Mucosa of stomach (tissue), 1 donor: ENCODE measurements around the gene NOS1AP.

Source experiments
- H3K27me3 ChIP-seq: one replicate; pipeline ENCODE4 v1.7.0; 2013; ENCODE audit warnings: mild to moderate bottlenecking, low read length; ENCODE audit not compliant: control insufficient read depth, insufficient read depth
- H3K36me3 ChIP-seq: one replicate; pipeline ENCODE4 v1.7.0; 2013; ENCODE audit warnings: low read length; ENCODE audit not compliant: control insufficient read depth, insufficient read depth
- H3K4me1 ChIP-seq: one replicate; pipeline ENCODE4 v1.7.0; 2013; ENCODE audit warnings: mild to moderate bottlenecking, low read length; ENCODE audit not compliant: control insufficient read depth, insufficient read depth
- H3K4me3 ChIP-seq: one replicate; pipeline ENCODE4 v1.7.0; 2013; ENCODE audit warnings: low read length
- H3K9ac ChIP-seq: one replicate; pipeline ENCODE4 v1.7.0; 2013; ENCODE audit warnings: mild to moderate bottlenecking, low read length, moderate library complexity
- H3K9me3 ChIP-seq: one replicate; pipeline ENCODE4 v1.7.0; 2013; ENCODE audit warnings: mild to moderate bottlenecking, low read length, moderate library complexity; ENCODE audit not compliant: control insufficient read depth
- donor health status: Pancreatic carcinoma.

NOS1AP gene

GRCh38 chr1:162265983-162266382 lies 196.5 kb downstream of the NOS1AP start:
- no peaks in the 10 kb centered on the region for H3K4me1 ChIP-seq
- no peak overlapping the region for H3K9ac ChIP-seq
- no peak overlapping the region for H3K4me3 ChIP-seq
- no peaks in the 10 kb centered on the region for H3K9me3 ChIP-seq
- H3K36me3 ChIP-seq = no peaks in the 10 kb centered on the region
- no peaks in the 10 kb centered on the region for H3K27me3 ChIP-seq

DNA sequence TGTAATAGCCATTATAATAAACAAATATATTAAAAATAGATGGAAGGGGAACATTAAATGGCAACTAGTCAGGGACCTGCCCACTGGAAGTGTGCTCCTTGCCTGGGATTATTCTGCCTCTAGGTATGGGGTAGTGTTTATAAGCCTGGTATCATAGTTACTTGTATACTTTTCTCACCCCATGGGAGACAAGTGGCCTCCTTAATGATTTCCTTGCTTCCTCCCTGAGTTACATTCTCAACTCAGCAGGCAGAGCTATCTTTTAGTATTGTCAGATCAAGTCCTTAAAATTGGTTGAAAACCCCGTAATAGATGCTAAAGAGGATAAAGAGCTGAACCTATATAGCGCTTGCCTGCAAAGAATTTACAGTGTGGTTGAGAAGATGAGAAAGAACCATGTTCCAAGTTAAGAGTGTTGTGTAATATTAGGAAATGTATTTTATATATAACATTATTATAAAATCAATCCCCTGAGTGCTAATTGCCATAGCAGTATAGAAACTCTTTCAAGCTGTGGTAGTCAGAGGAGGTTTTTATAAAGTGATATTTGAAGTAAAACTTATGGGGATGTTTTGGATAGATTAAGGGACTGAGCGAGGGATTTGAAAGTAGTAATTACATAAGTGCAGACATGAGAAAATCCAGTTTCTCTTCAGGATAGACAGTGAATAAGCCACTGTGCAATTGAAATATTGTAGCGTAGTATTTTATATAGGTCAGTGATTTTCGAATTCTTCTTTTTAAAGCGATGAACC lies 200.7 kb downstream of the NOS1AP start:
- Histone ChIP-seq H3K27me3 (no peaks in the 10 kb centered on the region), H3K4me3 (no peak overlapping the region), H3K9me3 (no peaks in the 10 kb centered on the region), H3K36me3 (no peaks in the 10 kb centered on the region), H3K4me1 (no peaks in the 10 kb centered on the region), H3K9ac (no peak overlapping the region)

DNA sequence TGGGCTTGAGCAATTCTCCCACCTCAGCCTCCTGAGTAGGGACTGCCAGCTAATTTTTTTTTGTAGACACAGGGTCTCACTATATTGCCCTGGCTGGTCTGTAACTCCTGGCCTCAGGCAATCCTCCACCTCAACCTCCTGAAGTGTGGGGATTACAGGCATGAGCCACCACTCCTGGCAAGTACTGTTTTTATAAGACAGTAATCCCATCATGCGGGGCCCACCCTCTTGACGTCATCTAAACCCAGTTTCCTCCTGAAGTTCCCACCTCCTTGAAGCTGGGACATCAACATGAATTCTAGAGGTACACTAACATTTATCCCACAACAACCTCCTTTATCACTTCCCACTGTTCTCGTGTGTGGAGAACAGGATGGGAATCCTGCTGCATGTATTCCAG lies 202.5 kb downstream of the NOS1AP start:
- H3K9ac ChIP-seq = no peak overlapping the region
- H3K4me3 ChIP-seq = no peak overlapping the region
- no peaks in the 10 kb centered on the region for H3K27me3 ChIP-seq
- H3K4me1 ChIP-seq = no peaks in the 10 kb centered on the region
- H3K9me3 ChIP-seq = no peaks in the 10 kb centered on the region
- H3K36me3 ChIP-seq = no peaks in the 10 kb centered on the region

DNA sequence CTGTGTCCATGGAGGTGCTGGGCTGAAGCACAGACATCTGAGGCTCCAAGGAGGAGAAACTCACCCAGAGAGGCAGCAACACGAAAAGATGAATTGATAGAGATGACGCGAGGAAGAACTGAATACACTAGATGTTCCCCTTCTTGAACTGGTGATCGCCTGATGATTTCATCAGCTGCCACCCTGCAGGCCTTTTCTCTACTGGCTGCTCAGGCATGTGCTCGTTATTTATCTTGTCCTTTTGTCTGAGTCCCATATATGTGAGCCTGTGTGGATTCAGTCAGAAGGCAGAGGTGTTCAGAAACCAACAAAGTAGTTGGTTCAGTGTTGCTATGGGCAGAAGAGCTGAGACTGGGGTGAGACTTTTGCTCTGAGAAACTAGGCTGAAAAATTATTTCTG lies 202.9 kb downstream of the NOS1AP start:
- Histone ChIP-seq H3K4me3 (no peak overlapping the region), H3K27me3 (no peaks in the 10 kb centered on the region), H3K4me1 (no peaks in the 10 kb centered on the region), H3K9ac (no peak overlapping the region), H3K36me3 (no peaks in the 10 kb centered on the region), H3K9me3 (no peaks in the 10 kb centered on the region)

- H3K27me3 ChIP-seq = no peaks in the 10 kb centered on the region
- H3K4me3 ChIP-seq = no peak overlapping the region
- H3K9ac ChIP-seq = no peak overlapping the region
- H3K36me3 ChIP-seq = no peaks in the 10 kb centered on the region
- no peaks in the 10 kb centered on the region for H3K9me3 ChIP-seq
- H3K4me1 ChIP-seq = peaks cover 12% of the 10 kb centered on the region
Measured at GRCh38 chr1:162275622-162276175, 206.2 kb downstream of the NOS1AP start.

DNA sequence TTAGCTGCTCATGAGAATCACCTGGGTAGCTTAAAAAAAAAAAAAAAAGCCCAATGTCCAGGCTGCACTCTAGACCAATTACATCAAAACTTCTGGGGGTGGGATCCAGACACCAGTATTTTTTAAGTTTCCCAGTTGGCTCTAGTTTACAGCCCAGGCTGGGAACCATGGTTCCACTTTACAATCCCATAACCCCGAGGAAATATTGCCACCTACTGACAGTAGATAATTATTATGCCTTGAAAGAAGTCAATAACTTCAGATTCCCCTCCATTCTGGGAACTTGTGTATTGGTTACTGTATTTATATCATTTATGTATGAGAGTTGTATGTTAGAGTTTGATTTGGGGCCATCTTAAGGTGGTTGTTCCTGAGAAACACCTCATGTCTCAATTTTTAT lies 207.0 kb downstream of the NOS1AP start:
- Histone ChIP-seq H3K4me3 (no peak overlapping the region), H3K9me3 (no peaks in the 10 kb centered on the region), H3K4me1 (peaks cover 12% of the 10 kb centered on the region), H3K36me3 (no peaks in the 10 kb centered on the region), H3K27me3 (no peaks in the 10 kb centered on the region), H3K9ac (no peak overlapping the region)

DNA sequence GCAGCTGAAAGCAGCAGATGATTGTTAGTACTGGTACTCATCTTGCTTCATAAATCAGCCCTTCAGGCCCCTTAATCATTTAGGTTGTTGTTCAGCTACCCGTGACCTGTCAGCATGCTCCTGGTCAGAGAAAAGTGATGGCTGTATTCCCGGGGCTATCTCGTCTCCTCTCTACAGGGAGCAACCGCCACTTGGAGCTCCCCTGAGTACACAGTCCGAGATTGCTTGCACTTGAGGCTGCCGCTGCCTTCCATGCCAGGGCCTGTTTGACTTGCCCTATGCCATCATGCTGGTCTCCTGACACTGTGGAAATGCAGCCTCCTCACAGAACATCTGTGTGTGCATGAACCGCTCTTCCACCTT lies 209.6 kb downstream of the NOS1AP start:
- no peak overlapping the region for H3K4me3 ChIP-seq
- no peaks in the 10 kb centered on the region for H3K27me3 ChIP-seq
- H3K9ac ChIP-seq = no peak overlapping the region
- no peaks in the 10 kb centered on the region for H3K36me3 ChIP-seq
- H3K4me1 ChIP-seq = peaks cover 26% of the 10 kb centered on the region
- H3K9me3 ChIP-seq = no peaks in the 10 kb centered on the region

DNA sequence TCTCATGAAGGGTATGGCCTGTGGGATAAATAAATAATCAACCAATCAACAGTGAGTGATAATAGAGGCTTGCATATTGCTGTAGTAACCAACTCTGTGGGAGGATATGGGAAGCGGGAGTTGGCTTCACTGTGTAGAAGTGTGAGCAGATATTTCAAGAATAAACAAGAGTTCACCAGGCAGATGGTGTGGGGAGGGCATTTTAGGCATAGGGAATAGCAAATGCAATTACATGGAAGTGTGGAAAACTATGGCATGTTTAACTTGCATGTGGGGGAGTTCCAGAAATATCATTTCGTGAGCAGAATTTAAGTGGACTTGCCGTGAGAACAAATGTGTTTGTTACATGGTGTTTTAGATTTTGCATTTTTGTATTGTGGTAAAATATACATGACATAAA lies 211.9 kb downstream of the NOS1AP start:
- Histone ChIP-seq H3K27me3 (no peaks in the 10 kb centered on the region), H3K4me3 (no peak overlapping the region), H3K4me1 (peaks cover 46% of the 10 kb centered on the region), H3K9me3 (no peaks in the 10 kb centered on the region), H3K36me3 (no peaks in the 10 kb centered on the region), H3K9ac (no peak overlapping the region)

GRCh38 chr1:162283657-162284056 lies 214.2 kb downstream of the NOS1AP start:
- H3K9me3 ChIP-seq = no peaks in the 10 kb centered on the region
- H3K4me3 ChIP-seq = no peak overlapping the region
- no peak overlapping the region for H3K9ac ChIP-seq
- H3K4me1 ChIP-seq = peaks cover 41% of the 10 kb centered on the region
- no peaks in the 10 kb centered on the region for H3K27me3 ChIP-seq
- H3K36me3 ChIP-seq = no peaks in the 10 kb centered on the region

DNA sequence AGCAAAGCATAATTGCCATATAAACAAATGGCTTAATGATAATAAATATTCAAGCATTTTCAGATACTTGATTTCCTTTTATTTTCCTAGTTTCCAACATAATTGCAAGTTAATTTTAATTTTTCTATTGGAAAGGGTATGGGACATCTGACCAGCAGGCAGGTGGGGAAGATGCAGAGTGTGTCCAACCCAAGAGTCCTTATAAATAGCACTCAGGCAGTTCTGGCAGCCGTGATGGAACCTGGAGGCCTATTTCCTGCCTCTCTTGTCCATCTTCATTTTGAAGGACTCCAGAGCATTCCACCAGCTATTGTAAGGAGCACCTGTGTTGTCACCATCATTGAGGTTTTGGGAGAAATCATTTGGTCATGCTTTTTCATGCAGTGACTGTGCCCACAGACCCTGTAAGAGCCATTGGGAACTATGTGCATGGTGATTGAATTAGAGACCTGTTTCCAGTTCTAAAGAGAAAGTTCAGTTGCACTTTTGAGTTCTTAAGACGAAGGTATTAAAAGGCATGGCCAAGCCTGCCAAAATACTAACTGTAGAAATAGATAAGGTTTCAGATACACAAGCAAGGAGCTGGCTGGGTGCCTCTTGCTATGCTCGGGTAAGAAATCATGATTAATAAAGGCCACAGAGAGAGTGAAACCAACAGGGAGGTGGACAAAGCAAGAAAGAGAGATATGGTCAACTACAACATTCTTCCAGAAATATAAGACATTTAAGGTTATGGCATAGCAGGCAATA lies 214.9 kb downstream of the NOS1AP start:
- Histone ChIP-seq H3K27me3 (no peaks in the 10 kb centered on the region), H3K36me3 (no peaks in the 10 kb centered on the region), H3K4me3 (no peak overlapping the region), H3K9me3 (no peaks in the 10 kb centered on the region), H3K9ac (peak overlapping the region; percentile 49), H3K4me1 (peaks cover 35% of the 10 kb centered on the region)

DNA sequence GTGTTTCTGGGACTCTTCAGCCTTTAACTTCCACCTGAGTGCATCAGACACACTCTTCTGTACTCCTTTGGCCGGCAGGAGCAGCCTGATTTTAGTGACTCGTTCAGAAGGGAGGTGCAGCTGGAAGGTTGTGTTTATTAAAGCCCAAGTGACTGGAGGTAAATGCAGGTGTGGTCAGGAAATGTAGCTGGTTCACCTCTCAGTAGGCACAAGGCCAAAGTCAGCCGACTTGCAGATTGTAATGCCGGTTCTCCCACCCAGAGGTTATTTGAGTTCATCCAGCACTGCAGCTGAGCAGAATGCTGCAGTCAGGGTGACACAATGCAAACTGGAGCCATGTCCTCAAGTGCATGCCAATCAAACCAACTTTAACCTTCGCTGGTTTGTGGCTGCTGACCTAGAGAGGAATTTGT lies 215.7 kb downstream of the NOS1AP start:
- no peaks in the 10 kb centered on the region for H3K27me3 ChIP-seq

GRCh38 chr1:162291000-162291399 lies 221.5 kb downstream of the NOS1AP start:
- Histone ChIP-seq H3K9ac (no peak overlapping the region), H3K36me3 (no peaks in the 10 kb centered on the region), H3K4me3 (no peak overlapping the region), H3K4me1 (peaks cover 19% of the 10 kb centered on the region), H3K9me3 (no peaks in the 10 kb centered on the region), H3K27me3 (no peaks in the 10 kb centered on the region)

More for the DNA sequence above, 215.7 kb downstream of the NOS1AP start:
- Histone ChIP-seq H3K4me3 (no peak overlapping the region), H3K36me3 (no peaks in the 10 kb centered on the region), H3K9ac (peak overlapping the region; percentile 49), H3K9me3 (no peaks in the 10 kb centered on the region), H3K4me1 (peaks cover 35% of the 10 kb centered on the region)
